ENCODE results near the gene DDX42.

Gene DDX42

DNA sequence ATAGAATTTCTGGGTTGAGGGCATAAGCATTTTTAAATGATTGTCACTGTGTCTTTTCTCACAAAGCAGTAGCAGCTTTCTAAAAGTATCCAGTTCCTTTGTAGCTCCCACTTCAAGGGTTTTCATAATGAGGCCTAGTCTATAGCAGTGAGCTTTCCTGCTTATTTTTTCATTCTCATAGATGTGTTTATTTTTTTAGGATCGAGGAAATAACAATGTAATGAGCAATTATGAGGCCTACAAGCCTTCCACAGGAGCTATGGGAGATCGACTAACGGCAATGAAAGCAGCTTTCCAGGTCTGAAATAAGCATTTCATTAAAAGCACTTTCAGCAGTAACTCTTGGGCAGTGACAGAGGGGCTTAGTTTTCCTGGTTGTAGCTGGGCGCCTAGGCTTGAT lies 42.7 kb downstream of the DDX42 start:
- TF ChIP-seq, protein P1, sequence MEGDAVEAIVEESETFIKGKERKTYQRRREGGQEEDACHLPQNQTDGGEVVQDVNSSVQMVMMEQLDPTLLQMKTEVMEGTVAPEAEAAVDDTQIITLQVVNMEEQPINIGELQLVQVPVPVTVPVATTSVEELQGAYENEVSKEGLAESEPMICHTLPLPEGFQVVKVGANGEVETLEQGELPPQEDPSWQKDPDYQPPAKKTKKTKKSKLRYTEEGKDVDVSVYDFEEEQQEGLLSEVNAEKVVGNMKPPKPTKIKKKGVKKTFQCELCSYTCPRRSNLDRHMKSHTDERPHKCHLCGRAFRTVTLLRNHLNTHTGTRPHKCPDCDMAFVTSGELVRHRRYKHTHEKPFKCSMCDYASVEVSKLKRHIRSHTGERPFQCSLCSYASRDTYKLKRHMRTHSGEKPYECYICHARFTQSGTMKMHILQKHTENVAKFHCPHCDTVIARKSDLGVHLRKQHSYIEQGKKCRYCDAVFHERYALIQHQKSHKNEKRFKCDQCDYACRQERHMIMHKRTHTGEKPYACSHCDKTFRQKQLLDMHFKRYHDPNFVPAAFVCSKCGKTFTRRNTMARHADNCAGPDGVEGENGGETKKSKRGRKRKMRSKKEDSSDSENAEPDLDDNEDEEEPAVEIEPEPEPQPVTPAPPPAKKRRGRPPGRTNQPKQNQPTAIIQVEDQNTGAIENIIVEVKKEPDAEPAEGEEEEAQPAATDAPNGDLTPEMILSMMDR (IDR thresholded peaks at IDR 0.05; ENCODE audit: insufficient read depth, low read length, missing control alignments) = no peak
- ChIA-PET CTCF (interaction anchor here (1.0 kb wide), 1 partner anchor 17 kb away, joined by 3 read pairs; no protein-coding TSS in a partner anchor), POLR2A (interaction anchor here (2.9 kb wide), 1 partner anchor 10 kb away, joined by 13 read pairs; the partner anchor contains the start of gene PSMC5)
- no peak for DNase-seq (ENCODE audit: low read depth, low spot score)
- H3K4me3 ChIP-seq (ENCODE audit: low read depth, low read length) = no peak overlapping the region

DNA sequence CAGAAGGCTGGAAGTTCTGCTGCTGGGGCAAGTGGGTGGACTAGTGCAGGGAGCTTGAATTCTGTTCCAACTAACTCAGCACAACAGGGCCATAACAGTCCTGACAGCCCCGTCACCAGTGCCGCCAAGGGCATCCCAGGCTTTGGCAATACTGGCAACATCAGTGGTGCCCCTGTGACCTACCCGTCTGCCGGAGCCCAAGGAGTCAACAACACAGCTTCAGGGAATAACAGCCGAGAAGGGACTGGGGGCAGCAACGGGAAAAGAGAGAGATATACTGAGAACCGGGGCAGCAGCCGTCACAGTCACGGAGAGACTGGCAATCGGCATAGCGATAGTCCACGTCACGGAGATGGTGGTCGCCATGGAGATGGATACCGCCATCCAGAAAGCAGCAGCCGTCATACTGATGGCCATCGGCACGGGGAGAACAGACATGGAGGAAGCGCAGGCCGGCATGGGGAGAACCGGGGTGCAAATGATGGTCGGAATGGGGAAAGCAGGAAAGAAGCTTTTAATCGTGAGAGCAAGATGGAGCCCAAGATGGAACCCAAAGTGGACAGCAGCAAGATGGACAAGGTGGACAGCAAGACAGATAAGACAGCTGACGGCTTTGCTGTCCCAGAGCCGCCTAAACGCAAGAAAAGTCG lies 43.9 kb downstream of the DDX42 start:
- no peak overlapping the region for H3K4me3 ChIP-seq (ENCODE audit: low read depth, low read length)
- ChIA-PET CTCF (interaction anchor here (0.6 to 2.4 kb wide), 4 partner anchors 8 to 31 kb away, joined by 3 to 6 read pairs (median 3); partner anchors contain the start of gene FTSJ3), POLR2A (interaction anchor here (2.9 kb wide), 1 partner anchor 8 kb away, joined by 13 read pairs; the partner anchor contains the start of gene PSMC5)
- TF ChIP-seq, protein P1 (IDR thresholded peaks at IDR 0.05; ENCODE audit: insufficient read depth, low read length, missing control alignments) = no peak
- DNase-seq (ENCODE audit: low read depth, low spot score) = no peak

DNA sequence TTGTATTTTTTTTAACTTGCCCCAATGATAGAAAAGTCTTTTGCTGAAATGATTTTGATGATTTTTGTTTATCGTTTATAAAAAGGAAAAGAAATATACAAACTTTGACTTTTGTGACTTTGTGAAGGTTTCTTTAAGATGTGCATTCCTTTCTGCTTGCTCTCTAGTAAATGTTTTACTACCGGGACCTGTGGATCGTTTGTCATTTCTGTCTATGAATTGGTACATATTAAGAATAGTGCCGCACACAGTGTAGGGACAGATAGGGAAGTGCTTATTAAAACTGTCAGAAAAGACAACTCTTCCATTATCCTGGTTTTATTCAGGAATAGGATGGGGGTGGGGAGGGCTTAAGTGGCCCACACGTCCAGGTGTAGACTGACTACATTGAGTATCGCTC lies 45.2 kb downstream of the DDX42 start:
- POLR2A ChIA-PET = interaction anchor here (1.9 kb wide), 1 partner anchor 14 kb away, joined by 6 read pairs; no protein-coding TSS in a partner anchor
- H3K4me3 ChIP-seq (ENCODE audit: low read depth, low read length) = no peak overlapping the region
- TF ChIP-seq, protein P1 (IDR thresholded peaks at IDR 0.05; ENCODE audit: insufficient read depth, low read length, missing control alignments) = no peak
- no peak for DNase-seq (ENCODE audit: low read depth, low spot score)
- CTCF ChIA-PET = interaction anchor here (2.4 kb wide), 1 partner anchor 9 kb away, joined by 6 read pairs; the partner anchor contains the start of gene FTSJ3

DNA sequence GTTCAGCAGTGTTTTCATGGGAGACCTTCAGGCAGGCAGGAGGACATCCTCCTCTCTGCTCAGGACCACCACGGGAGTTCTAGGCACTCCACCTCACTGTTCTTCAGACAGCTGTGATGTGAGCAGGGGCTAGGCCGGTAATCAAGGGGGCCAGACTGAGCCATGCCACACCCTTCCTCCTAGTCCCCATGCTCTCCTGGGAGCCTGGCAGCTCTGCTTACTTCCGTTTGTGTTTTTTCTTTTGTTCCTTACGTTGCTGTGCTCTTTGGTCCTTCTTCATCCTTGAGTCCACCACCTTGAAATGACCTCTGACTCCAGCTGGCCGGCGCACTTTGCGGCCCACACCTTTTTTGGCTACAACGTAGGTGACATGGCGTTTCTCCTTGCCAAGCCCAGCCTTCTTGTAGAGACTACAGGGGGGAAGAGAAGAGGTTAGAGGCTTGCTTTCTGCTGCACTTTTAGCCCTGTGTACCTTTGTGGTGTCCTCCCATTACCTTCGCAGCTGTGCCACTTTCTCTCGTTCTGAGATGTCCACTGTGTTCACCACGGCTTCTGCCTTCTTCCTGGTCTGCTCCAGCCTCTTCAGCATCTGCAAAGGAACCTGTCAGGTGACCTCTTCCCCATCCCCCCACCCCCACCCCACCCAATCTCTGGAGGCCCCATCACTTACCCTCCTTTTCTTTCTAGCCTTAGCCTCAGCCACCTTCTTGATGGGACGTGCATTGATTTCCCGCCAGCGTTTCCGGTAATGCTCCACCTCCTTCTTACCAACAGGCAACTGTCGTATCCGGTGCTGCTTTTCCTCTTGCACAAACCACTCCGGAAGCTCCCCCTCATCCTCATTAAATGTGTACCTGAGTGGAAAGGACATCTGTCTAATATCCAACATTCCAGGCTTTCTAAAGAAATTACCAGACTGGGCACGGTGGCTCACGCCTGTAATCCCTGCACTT lies 45.9 kb downstream of the DDX42 start:
- CTCF ChIA-PET = interaction anchor here (2.4 kb wide), 1 partner anchor 8 kb away, joined by 6 read pairs; the partner anchor contains the start of gene FTSJ3
- TF ChIP-seq, protein P1 (IDR thresholded peaks at IDR 0.05; ENCODE audit: insufficient read depth, low read length, missing control alignments) = no peak
- DNase-seq (ENCODE audit: low read depth, low spot score) = no peak
- POLR2A ChIA-PET = interaction anchor here (0.5 to 1.9 kb wide), 2 partner anchors 9 to 14 kb away, joined by 3 to 6 read pairs; no protein-coding TSS in a partner anchor
- no peak overlapping the region for H3K4me3 ChIP-seq (ENCODE audit: low read depth, low read length)

DNA sequence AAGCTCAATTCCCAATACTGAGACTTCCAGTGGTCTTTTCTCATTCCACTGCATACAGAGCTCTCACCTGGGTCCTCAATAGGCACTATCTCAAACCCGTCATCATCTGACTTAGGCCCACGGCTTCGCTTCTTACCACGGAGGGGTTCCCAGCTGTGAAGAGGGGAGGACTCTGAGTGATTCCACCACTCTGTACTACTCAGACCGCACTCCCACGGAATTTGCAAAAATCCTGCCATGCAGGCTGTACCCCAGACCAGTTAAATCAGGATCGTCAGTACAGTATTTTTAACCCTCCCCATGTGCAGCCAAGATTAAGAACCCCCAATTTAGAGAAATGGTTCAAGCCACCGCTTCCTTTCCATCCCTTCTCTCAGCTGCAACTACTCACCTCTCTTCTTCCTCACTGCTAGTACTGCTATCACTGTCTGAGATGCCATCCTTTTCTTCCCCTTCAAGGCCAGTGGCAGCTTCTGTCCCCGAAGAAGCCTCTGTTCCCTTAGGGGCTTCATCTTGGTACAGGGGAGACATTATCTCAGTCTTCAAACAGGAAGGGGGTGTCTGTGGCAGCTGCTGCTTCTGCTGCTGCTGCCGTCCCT lies 47.1 kb downstream of the DDX42 start:
- no peak overlapping the region for H3K4me3 ChIP-seq (ENCODE audit: low read depth, low read length)
- ChIA-PET CTCF (no interaction called here), POLR2A (interaction anchor here (0.8 kb wide), 1 partner anchor 13 kb away, joined by 5 read pairs; no protein-coding TSS in a partner anchor)
- TF ChIP-seq, protein P1 (IDR thresholded peaks at IDR 0.05; ENCODE audit: insufficient read depth, low read length, missing control alignments) = no peak
- no peak for DNase-seq (ENCODE audit: low read depth, low spot score)
